ENCODE data around the gene UBE3B.

UBE3B gene

GRCh38 chr12:109494348-109494881 is 17.0 kb downstream of the UBE3B start:
- no peak for DNase-seq (ENCODE audit: low read depth)

- DNase-seq (ENCODE audit: low read depth), result no peak
Observed at GRCh38 chr12:109495012-109495411, 17.6 kb downstream of the UBE3B start.

GRCh38 chr12:109496306-109496705 is 18.9 kb downstream of the UBE3B start:
- no peak for DNase-seq (ENCODE audit: low read depth)

- no peak for DNase-seq (ENCODE audit: low read depth)
Observed at GRCh38 chr12:109497675-109498074, 20.2 kb downstream of the UBE3B start.

GRCh38 chr12:109500406-109501185 is 23.2 kb downstream of the UBE3B start:
- no peak for DNase-seq (ENCODE audit: low read depth)

GRCh38 chr12:109501299-109501698 is 23.9 kb downstream of the UBE3B start:
- DNase-seq (ENCODE audit: low read depth), result no peak

GRCh38 chr12:109502332-109502731 is 24.9 kb downstream of the UBE3B start:
- DNase-seq (ENCODE audit: low read depth), result no peak

- no peak for DNase-seq (ENCODE audit: low read depth)
Observed at GRCh38 chr12:109503611-109504010, 26.2 kb downstream of the UBE3B start.

- no peak for DNase-seq (ENCODE audit: low read depth)
Observed at GRCh38 chr12:109504068-109504467, 26.6 kb downstream of the UBE3B start.

- no peak for DNase-seq (ENCODE audit: low read depth)
Observed at GRCh38 chr12:109510196-109510595, 32.8 kb downstream of the UBE3B start.

- DNase-seq (ENCODE audit: low read depth), result no peak
Observed at GRCh38 chr12:109512608-109513007, 35.2 kb downstream of the UBE3B start.

- DNase-seq (ENCODE audit: low read depth), result no peak
Observed at GRCh38 chr12:109513051-109513450, 35.6 kb downstream of the UBE3B start.

GRCh38 chr12:109513977-109514376 is 36.5 kb downstream of the UBE3B start:
- no peak for DNase-seq (ENCODE audit: low read depth)

- DNase-seq (ENCODE audit: low read depth), result no peak
Observed at GRCh38 chr12:109517619-109518018, 40.2 kb downstream of the UBE3B start.

GRCh38 chr12:109518820-109519665 is 41.6 kb downstream of the UBE3B start:
- DNase-seq (ENCODE audit: low read depth), result peak; percentile 5

- no peak for DNase-seq (ENCODE audit: low read depth)
Observed at GRCh38 chr12:109519787-109520186, 42.4 kb downstream of the UBE3B start.

- DNase-seq (ENCODE audit: low read depth), result no peak
Observed at GRCh38 chr12:109521831-109522230, 44.4 kb downstream of the UBE3B start.

- DNase-seq (ENCODE audit: low read depth), result no peak
Observed at GRCh38 chr12:109523071-109523470, 45.6 kb downstream of the UBE3B start.

- DNase-seq (ENCODE audit: low read depth), result no peak
Observed at GRCh38 chr12:109523504-109523903, 46.1 kb downstream of the UBE3B start.

GRCh38 chr12:109524466-109525278 is 47.2 kb downstream of the UBE3B start:
- DNase-seq (ENCODE audit: low read depth), result no peak

GRCh38 chr12:109525279-109525585 is 47.8 kb downstream of the UBE3B start:
- DNase-seq (ENCODE audit: low read depth), result no peak

GRCh38 chr12:109527489-109528123 is 50.2 kb downstream of the UBE3B start:
- no peak for DNase-seq (ENCODE audit: low read depth)
